ENCODE data around the gene GPRASP1. TPM values are rescaled to one million over a fixed set of nuclear protein-coding genes. Genes with fewer than 3 reads are reported as not detected.

The GPRASP1 gene
- total and polyA plus RNA-seq, 2 of the 13 experiments (the other 11 are each of a cell fraction or from before 2014, with no cell fraction given) = 0.38 to 1.4 TPM

DNA sequence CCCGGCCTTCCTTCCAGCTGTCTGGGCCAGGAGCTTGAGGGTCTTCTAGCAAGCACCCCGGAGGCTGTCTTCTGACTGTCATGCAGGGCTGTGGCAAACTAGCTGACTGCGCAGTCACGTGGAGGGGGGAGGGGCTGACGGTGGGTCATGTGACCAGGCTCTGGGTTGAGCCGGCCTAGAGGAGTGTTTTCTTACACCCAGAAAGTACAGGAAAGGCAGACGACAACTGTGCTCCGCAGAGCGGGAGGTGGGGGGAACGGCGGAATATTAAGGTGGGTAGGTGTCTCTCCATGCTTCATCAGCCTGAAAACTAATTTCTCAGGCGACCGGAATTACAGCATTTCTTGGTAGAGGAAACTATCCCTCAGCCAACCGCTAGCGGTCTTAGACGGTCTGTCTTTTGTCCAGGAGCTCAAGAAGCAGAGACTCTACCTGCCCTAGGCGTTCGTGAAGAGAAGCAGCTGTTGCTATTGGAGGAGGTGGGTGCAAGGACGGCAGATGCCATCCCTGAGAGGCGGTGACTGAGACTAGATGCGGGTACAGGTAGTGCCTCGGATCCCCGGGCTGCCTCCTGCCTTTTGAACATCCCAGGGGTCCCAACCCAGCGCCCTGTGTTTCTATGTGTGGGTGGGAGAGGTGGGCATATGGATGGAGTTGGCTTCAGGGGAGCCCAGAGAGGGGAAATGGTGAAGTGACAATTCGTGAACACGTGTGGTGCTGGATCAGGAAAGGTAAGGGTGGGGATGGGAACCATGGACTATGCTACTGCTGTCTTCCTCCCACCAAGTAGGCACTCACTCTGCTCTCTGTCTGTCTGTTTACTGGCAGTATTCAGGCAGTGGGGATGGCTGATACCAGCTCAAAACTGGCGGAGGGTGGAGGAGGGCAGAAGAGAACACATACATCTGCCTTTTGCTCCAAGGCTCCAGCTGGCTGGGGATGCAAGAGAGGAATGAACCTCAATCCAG lies 8.8 kb downstream of the GPRASP1 start (continued):
- TF ChIP-seq, protein P1, sequence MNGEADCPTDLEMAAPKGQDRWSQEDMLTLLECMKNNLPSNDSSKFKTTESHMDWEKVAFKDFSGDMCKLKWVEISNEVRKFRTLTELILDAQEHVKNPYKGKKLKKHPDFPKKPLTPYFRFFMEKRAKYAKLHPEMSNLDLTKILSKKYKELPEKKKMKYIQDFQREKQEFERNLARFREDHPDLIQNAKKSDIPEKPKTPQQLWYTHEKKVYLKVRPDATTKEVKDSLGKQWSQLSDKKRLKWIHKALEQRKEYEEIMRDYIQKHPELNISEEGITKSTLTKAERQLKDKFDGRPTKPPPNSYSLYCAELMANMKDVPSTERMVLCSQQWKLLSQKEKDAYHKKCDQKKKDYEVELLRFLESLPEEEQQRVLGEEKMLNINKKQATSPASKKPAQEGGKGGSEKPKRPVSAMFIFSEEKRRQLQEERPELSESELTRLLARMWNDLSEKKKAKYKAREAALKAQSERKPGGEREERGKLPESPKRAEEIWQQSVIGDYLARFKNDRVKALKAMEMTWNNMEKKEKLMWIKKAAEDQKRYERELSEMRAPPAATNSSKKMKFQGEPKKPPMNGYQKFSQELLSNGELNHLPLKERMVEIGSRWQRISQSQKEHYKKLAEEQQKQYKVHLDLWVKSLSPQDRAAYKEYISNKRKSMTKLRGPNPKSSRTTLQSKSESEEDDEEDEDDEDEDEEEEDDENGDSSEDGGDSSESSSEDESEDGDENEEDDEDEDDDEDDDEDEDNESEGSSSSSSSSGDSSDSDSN (CRISPR knock-in tag; IDR thresholded peaks at IDR 0.05) = no peak
- TF ChIP-seq ZBTB20 (CRISPR knock-in tag; IDR thresholded peaks at IDR 0.05; ENCODE audit: borderline replicate concordance, low read depth) (no peak), ADNP (CRISPR knock-in tag; IDR thresholded peaks at IDR 0.05) (no peak), GATAD1 (CRISPR knock-in tag; IDR thresholded peaks at IDR 0.05) (peak; percentile 78), LCORL (IDR thresholded peaks at IDR 0.05) (no peak), LCORL (CRISPR knock-in tag; IDR thresholded peaks at IDR 0.05) (peak; percentile 44; the same call in 1 of the 2 replicates), ZC3H13 (CRISPR knock-in tag; IDR thresholded peaks at IDR 0.05) (no peak), SP1 (IDR thresholded peaks at IDR 0.05) (no peak), SP1 (CRISPR knock-in tag; IDR thresholded peaks at IDR 0.05) (peak; percentile 45; the same call in 1 of the 2 replicates)
- TF ChIP-seq, protein P2, sequence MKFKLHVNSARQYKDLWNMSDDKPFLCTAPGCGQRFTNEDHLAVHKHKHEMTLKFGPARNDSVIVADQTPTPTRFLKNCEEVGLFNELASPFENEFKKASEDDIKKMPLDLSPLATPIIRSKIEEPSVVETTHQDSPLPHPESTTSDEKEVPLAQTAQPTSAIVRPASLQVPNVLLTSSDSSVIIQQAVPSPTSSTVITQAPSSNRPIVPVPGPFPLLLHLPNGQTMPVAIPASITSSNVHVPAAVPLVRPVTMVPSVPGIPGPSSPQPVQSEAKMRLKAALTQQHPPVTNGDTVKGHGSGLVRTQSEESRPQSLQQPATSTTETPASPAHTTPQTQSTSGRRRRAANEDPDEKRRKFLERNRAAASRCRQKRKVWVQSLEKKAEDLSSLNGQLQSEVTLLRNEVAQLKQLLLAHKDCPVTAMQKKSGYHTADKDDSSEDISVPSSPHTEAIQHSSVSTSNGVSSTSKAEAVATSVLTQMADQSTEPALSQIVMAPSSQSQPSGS (CRISPR knock-in tag; IDR thresholded peaks at IDR 0.05) = no peak
- TF ChIP-seq, protein P3, sequence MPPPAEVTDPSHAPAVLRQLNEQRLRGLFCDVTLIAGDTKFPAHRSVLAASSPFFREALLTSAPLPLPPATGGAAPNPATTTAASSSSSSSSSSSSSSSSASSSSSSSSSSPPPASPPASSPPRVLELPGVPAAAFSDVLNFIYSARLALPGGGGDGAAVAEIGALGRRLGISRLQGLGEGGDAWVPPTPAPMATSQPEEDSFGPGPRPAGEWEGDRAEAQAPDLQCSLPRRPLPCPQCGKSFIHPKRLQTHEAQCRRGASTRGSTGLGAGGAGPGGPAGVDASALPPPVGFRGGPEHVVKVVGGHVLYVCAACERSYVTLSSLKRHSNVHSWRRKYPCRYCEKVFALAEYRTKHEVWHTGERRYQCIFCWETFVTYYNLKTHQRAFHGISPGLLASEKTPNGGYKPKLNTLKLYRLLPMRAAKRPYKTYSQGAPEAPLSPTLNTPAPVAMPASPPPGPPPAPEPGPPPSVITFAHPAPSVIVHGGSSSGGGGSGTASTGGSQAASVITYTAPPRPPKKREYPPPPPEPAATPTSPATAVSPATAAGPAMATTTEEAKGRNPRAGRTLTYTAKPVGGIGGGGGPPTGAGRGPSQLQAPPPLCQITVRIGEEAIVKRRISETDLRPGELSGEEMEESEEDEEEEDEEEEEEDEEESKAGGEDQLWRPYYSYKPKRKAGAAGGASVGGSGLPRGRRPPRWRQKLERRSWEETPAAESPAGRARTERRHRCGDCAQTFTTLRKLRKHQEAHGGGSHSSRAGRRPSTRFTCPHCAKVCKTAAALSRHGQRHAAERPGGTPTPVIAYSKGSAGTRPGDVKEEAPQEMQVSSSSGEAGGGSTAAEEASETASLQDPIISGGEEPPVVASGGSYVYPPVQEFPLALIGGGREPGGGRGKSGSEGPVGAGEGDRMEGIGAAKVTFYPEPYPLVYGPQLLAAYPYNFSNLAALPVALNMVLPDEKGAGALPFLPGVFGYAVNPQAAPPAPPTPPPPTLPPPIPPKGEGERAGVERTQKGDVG (CRISPR knock-in tag; IDR thresholded peaks at IDR 0.05; ENCODE audit: borderline replicate concordance) = no peak
- TF ChIP-seq, protein P4, sequence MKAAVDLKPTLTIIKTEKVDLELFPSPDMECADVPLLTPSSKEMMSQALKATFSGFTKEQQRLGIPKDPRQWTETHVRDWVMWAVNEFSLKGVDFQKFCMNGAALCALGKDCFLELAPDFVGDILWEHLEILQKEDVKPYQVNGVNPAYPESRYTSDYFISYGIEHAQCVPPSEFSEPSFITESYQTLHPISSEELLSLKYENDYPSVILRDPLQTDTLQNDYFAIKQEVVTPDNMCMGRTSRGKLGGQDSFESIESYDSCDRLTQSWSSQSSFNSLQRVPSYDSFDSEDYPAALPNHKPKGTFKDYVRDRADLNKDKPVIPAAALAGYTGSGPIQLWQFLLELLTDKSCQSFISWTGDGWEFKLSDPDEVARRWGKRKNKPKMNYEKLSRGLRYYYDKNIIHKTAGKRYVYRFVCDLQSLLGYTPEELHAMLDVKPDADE (CRISPR knock-in tag; IDR thresholded peaks at IDR 0.05) = no peak
- TF ChIP-seq, protein P5, sequence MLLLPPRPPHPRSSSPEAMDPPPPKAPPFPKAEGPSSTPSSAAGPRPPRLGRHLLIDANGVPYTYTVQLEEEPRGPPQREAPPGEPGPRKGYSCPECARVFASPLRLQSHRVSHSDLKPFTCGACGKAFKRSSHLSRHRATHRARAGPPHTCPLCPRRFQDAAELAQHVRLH (CRISPR knock-in tag; IDR thresholded peaks at IDR 0.05; ENCODE audit: borderline replicate concordance, low read depth) = no peak
- TF ChIP-seq, protein P6, sequence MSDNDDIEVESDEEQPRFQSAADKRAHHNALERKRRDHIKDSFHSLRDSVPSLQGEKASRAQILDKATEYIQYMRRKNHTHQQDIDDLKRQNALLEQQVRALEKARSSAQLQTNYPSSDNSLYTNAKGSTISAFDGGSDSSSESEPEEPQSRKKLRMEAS (IDR thresholded peaks at IDR 0.05) = peak; percentile 83
- TF ChIP-seq, protein P7, sequence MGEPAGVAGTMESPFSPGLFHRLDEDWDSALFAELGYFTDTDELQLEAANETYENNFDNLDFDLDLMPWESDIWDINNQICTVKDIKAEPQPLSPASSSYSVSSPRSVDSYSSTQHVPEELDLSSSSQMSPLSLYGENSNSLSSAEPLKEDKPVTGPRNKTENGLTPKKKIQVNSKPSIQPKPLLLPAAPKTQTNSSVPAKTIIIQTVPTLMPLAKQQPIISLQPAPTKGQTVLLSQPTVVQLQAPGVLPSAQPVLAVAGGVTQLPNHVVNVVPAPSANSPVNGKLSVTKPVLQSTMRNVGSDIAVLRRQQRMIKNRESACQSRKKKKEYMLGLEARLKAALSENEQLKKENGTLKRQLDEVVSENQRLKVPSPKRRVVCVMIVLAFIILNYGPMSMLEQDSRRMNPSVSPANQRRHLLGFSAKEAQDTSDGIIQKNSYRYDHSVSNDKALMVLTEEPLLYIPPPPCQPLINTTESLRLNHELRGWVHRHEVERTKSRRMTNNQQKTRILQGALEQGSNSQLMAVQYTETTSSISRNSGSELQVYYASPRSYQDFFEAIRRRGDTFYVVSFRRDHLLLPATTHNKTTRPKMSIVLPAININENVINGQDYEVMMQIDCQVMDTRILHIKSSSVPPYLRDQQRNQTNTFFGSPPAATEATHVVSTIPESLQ (CRISPR knock-in tag; conservative IDR thresholded peaks at IDR 0.05) = no peak
